Measurements from ENCODE around the gene THG1L.

The THG1L gene

GRCh38 chr5:157729858-157730257, 1.4 kb upstream of the THG1L start:
- ATAC-seq: peak; percentile 35 to 53

GRCh38 chr5:157730900-157731271, 334 bp upstream of the THG1L start:
- ATAC-seq: no peak

- ATAC-seq: no peak
These were observed 902 bp downstream of the THG1L start for GRCh38 chr5:157732130-157732514.

- no peak for ATAC-seq
These were observed 1.5 kb downstream of the THG1L start for GRCh38 chr5:157732596-157733262.

- ATAC-seq: no peak
These were observed 3.2 kb downstream of the THG1L start for GRCh38 chr5:157734436-157734835.

DNA sequence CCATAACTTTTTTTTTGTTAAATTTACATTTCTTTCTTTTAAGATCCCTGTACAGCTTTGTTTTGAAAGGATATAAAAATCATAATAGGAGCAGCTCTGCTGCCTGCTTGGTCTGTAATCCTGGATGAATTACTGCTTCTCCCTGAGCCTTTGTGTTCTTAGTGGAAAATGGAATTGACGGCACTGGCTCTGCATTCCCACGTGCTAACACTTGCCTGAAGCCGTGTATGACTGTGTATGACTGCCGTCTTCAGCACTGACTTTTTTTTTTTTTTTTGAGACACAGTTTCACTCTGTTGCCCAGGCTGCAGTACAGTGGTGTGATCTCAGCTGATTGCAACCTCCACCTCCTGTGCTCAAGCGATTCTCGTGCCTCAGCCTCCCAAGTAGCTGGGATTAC, 4.8 kb downstream of the THG1L start:
- ATAC-seq: no peak

- no peak for ATAC-seq
These were observed 8.4 kb downstream of the THG1L start for GRCh38 chr5:157739388-157740228.

- ATAC-seq: peak in 1 of 2 donors; percentile 16
These were observed 9.0 kb downstream of the THG1L start for GRCh38 chr5:157740229-157740610.

DNA sequence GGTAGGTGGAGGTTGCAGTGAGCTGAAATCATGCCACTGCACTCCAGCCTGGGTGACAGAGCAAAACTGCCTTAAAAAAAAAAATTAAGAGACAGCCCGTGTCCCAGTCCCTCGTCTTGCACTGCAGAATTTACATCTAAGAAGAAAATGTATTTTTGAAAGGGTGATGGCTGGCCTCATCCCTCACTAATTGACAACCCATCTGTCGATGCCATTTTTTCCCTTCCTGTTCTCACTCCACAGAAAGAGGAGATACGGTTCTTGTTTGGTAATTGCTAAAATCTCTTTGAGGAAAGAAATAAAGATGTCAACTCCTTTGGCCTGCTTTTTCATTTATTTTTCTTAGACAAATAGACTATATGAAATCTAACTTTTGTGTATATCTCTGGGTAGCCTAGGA, 9.9 kb downstream of the THG1L start:
- ATAC-seq: no peak

GRCh38 chr5:157743163-157744050, 12.2 kb downstream of the THG1L start, which contains the start of gene LSM11:
Gene LSM11 (plus strand): TSS chr5:157743712. CDS start chr5:157743751, 39 bp downstream.
- ATAC-seq: peak; percentile 89

DNA sequence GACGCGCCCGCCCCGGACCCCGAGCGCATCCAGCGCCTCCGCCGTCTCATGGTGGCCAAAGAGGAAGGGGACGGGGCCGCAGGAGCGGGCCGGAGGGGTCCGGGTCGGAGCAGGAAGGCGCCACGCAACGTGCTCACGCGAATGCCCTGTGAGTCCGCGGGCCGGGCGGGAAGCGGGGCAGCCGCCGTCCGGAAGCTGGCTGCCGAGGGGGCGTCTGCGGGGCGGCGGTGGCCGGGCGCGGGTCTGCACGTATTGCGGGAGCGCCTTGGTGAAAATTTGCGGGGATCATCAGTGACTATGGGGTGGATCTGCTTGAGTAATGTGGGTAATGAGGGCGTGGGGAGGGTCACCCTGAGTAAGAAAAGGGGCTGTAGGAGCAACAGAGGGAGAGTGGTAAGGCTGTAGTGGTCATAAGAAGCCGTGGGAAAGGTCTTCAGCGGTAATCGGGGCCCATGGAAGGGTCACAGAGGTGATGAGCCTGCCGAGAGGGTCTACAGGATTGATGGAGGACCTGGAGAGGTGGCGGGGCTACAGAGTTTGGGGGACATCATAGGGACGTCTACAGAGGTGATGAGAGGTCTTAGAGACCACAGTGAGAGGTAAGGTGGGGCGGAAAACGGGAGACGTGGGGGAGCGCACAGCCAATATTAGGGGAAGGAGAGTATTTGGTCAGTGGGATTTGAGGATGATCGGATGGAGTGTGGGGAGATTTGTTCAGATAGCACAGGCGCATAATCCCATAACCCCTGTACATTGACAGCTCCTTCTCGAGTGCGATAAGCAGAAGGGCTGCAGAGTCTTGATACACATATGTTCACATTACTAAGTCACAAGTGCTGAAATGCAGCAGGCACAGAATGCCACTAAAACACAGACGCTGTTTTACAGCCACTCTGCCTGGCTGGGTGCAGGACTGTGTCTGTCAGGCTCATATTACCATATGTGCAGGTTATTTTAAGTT, 13.1 kb downstream of the THG1L start:
- peak in 1 of 2 donors; percentile 6 for ATAC-seq

DNA sequence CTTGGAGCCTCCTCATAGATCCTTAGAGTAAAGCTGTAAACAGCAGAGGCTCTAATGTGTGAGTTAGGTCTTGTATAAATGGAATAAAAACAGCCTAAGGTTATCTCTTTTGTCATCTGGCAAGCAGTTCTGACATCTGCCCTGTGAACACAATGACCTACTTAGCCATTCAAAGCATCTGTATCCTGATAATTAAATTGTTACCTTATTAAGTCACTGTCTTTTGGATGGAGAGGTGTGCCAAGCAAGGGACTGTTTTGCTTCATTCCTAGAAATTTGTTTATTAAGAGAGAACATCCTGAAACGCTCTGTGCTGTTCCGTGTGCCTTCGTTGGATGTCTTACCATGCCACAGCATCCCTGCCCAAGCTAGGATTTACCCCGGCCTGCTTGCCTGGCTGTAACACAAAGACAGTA, 13.8 kb downstream of the THG1L start:
- no peak for ATAC-seq

DNA sequence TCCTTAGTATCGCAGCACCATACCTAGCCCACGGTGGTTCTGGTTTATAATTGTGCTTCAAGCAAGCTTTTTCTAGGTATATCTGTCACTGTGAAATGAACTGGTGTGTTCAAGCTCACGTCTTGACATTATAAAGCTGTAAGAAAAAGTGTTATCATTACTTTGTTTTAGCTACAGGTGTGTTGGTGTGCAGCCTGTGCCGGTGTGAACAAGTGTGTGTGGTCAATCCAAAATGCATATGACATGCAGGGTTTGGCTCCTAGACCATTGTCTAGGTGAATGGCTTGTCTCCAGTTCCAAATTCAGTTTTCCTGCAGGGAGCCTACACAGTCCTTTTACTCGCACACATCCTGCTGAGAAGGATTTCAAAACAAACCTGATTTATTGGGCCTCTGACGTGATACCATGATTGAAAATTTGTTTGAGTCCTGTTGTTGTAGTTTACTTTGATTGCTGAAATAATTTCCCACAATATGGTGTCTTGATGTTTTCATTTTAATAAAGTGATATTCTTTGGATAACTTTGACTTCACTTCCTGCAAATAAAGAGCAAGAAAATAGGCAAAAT, 16.0 kb downstream of the THG1L start:
- no peak for ATAC-seq

DNA sequence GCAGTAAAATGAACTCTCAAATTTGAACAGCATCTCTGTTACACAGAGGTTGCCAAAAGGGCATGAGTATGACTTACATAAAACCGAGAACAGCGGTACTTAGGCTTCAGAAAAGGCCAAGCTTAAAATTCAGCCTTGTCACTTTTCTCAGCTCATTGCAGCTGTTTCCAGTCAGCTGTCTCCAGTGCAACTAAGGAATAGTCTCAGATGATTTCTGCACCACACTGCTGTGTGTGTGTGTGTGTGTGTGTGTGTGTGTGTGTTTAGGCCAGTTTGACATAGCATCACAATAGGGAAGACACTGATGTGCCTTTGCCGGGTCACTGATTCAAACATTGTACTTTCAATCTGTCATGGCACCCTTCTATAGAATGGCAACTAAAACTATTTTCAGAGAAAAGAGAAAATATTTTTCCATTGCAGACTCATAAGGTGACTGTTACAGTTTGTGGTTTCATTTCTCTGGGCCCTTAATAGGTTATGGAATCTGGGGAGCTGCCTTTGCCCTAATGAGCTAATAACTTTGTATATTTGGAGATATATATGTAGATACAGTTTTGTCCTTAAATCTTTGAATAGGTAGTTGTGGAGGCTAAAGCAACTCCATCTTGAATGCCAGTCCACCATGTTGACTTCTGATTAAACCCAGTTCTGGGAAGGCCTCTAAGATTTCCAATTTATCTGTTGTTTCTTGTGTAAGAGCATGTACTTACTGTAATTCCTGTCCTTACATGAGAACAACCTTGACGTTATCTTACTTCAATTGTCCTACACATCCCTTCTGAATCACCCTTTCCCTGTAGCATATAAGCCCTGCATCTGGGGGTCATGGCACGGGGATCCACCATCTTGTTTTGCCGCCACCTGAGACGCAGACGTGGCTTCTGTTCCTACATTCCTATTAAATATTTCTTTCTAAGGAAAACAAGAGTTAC, 16.8 kb downstream of the THG1L start:
- peak; percentile 18 to 24 for ATAC-seq

DNA sequence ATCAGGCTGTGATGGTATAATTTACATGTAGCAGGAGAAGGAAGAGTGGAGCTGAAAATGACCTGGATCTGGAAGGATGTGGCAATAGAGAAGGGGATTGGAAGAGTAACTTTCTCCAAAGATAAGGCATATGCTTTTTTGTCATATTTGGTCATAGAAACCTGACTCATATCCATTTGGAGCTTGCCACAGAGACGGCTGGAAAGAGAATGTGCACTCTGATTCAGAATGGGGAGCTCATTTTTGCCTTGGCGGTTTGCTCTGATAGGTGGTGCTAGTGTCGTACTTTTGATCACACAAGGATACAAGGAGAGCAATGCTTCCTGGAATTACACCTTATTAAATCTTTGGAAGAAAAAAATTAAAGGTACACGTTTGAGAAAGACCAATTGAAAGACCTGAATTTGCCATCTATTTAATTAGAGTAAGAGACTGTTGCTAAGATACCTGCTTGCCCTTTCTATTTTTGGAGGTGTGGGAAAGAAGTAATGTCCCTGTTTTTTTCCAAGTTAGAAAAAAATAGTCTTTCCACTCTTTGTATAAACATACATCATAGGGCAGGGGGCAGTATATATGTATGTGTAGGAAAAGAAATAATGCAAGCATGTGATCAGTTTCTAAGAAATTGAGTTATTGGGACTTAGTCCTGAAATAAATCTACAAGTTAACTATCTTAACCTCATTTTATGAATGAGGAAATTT, 17.7 kb downstream of the THG1L start:
- ATAC-seq: no peak

DNA sequence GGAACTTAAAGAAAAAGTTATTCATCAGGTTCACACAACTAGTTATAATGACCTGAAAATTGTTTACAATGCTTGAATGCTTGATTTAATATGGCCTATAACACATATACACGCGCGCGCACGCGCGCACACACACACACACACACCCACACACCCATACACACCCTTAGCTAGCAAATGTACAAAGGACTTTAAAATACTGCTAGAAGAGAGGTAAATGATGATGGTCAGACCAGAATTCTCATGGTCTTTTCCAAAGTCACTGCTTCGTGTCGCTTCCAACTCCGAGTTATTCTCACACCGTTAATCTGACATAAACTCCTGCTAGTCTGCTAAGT, 18.2 kb downstream of the THG1L start:
- ATAC-seq: no peak

DNA sequence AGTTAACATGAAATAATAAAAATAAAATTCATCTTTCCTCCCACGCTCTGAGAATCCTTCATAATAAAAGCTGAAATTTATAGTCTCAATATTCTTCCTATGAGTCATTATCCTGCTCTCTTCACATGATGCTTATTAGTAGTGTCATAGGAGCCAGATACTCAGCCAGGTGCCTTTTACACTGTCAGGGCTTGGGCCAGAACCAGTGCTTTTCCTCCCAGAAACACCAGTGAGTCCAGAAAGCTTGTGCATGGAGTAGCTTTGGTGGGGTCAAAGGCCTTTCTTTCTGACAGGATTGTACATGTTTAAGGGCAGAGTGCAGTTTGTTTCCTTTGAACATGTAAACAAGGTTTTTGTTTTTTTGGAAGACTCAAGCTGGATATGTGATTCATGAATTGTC, 19.1 kb downstream of the THG1L start:
- peak in 1 of 2 donors; percentile 60 for ATAC-seq

DNA sequence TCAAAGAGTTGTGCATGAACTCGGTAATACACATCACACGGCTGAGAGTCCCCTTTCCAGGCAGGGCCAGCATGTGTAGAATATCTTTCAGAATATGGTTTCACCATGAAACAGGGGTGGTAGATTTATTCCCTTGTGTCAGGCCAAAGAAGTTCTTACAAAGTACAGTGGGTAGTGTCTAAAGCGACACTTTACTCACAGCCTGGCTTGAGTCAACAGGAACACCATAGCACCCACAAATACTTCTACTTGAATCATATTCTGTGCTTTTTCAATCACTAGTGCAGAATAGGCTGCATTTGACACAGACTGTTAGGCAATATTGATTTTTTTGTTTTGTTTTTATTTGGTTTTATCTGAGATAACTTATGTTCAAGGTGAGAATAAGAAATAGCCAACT, 24.9 kb downstream of the THG1L start:
- ATAC-seq: no peak

- ATAC-seq: no peak
These were observed 27.5 kb downstream of the THG1L start for GRCh38 chr5:157758706-157759105.

Measured in activated CD4-positive, CD25-positive, alpha-beta regulatory T cell treated with anti-CD3 and anti-CD28 coated beads, Interleukin-2, amount 50 U/mL, for 24 hours (primary cell).